Testis (tissue), 3 donors: ENCODE measurements around the gene TMEM255B. TPM values are rescaled to one million over a fixed set of nuclear protein-coding genes. Genes with fewer than 3 reads are reported as not detected.
A peak's percentile ranks its signal among the peaks of the same experiment; 100 is the strongest.

Experiments used
- DNase-seq: peaks from one replicate; pipeline ENCODE4 v3.0.0-alpha.2; 2019
- H3K27ac ChIP-seq, 2 donors: fragments of 200-600 bp; sonication (generic); one replicate each; pipeline ENCODE4 v1.5.1; 2019
- H3K27me3 ChIP-seq: fragments of 200-600 bp; sonication (generic); one replicate; pipeline ENCODE4 v1.5.1; 2019
- H3K36me3 ChIP-seq: fragments of 200-600 bp; sonication (generic); one replicate; pipeline ENCODE4 v1.5.1; 2017; ENCODE audit warnings: low read depth; ENCODE audit errors: missing control alignments
- H3K4me1 ChIP-seq: fragments of 200-600 bp; sonication (generic); one replicate; pipeline ENCODE4 v1.5.1; 2019
- H3K4me3 ChIP-seq, 2 donors: fragments of 200-600 bp; sonication (generic); one replicate each; pipeline ENCODE4 v1.5.1; 2017 to 2019
- H3K9me3 ChIP-seq: fragments of 200-600 bp; sonication (generic); one replicate; pipeline ENCODE4 v1.5.1; 2017
- CTCF ChIP-seq, 3 experiments: fragments of 450-650 bp in 2 of 3; fragments of 200-600 bp in 1 of 3; sonication (generic) in 1 of 3; IDR thresholded peaks; one replicate each; pipeline ENCODE4 v1.5.1; 2016 to 2019; ENCODE audit warnings: antibody characterized with exemption in 3 of 3, mild to moderate bottlenecking in 2 of 3, moderate library complexity in 1 of 3
- POLR2A ChIP-seq: fragments of 450-650 bp; IDR thresholded peaks from one replicate; pipeline ENCODE4 v1.6.1; 2017; ENCODE audit warnings: antibody characterized with exemption, mild to moderate bottlenecking, moderate library complexity
- WGBS, 2 donors: methylation state at CpG; one replicate each; pipeline ENCODE4 v1.1.5; 2018; 5-methylcytosine and 5-hydroxymethylcytosine counted together
- intact Hi-C: fragments of 100-400 bp; cut with DNase I; formaldehyde crosslinking; loops from one replicate; pipeline ENCODE4 v1.15.1; 2023; ENCODE audit warnings: low total_unique reads
- polyA plus RNA-seq: library from polyadenylated mRNA; stranded (reverse); fragments of 350-450 nt; fragmentation: Illumina TruSeq; extraction: RNeasy Lipid Tissue Mini Kit (QIAGEN cat#74804); gene quantifications from one replicate; pipeline ENCODE4 v1.2.3, GENCODE V29; 2014; ENCODE audit warnings: low read depth, low replicate concordance; ENCODE audit not compliant: insufficient read depth
- total RNA-seq, 2 donors: library from RNA; depleted of rRNA; stranded (reverse); fragments of >200 nt; gene quantifications; one replicate each; pipeline ENCODE4 v1.2.3, GENCODE V29; 2016

The TMEM255B gene
- total and polyA plus RNA-seq, 3 donors from 2014 or later = 6.9 to 10.9 (median 7.5) TPM

GRCh38 chr13:113810640-113811039, 51.6 kb downstream of the TMEM255B start:
- TF ChIP-seq CTCF (IDR thresholded peaks at IDR 0.05) (no peak), POLR2A (no peak)
- Histone ChIP-seq H3K4me3 (no peak overlapping the region), H3K27me3 (no peaks in the 10 kb centered on the region), H3K9me3 (no peaks in the 10 kb centered on the region), H3K27ac (no peak overlapping the region), H3K4me1 (peaks cover 34% of the 10 kb centered on the region), H3K36me3 (no peaks in the 10 kb centered on the region)
- intact Hi-C loops = no loop called here
- no peak for DNase-seq
- 87 to 98% methylated on average over 13 of the region's 14 CpGs for WGBS, 2 donors

GRCh38 chr13:113811081-113811928, 52.3 kb downstream of the TMEM255B start:
- no peaks in the 10 kb centered on the region for H3K36me3 ChIP-seq

GRCh38 chr13:113812178-113813040, 53.4 kb downstream of the TMEM255B start:
- intact Hi-C loops = no loop called here
- 84 to 85% methylated on average over 39 to 51 of the region's 51 CpGs for WGBS, 2 donors
- H3K4me1 ChIP-seq = peaks cover 40% of the 10 kb centered on the region
- DNase-seq = no peak
- H3K4me3 ChIP-seq = no peak overlapping the region
- H3K9me3 ChIP-seq = no peaks in the 10 kb centered on the region
- H3K36me3 ChIP-seq = no peaks in the 10 kb centered on the region
- no peak for TF ChIP-seq CTCF (IDR thresholded peaks at IDR 0.05)
- no peak for TF ChIP-seq POLR2A
- no peaks in the 10 kb centered on the region for H3K27me3 ChIP-seq
- peak overlapping the region in 1 of 2 donors; percentile 24 for H3K27ac ChIP-seq

More at GRCh38 chr13:113811081-113811928, 52.3 kb downstream of the TMEM255B start:
- no peaks in the 10 kb centered on the region for H3K27me3 ChIP-seq
- no peak for TF ChIP-seq POLR2A
- TF ChIP-seq CTCF (IDR thresholded peaks at IDR 0.05) = no peak
- DNase-seq = no peak
- no peak overlapping the region for H3K4me3 ChIP-seq
- whole genome bisulfite sequencing, 2 donors = 80 to 86% methylated on average over 20 to 28 of the region's 30 CpGs
- no peak overlapping the region for H3K27ac ChIP-seq
- no peaks in the 10 kb centered on the region for H3K9me3 ChIP-seq
- peaks cover 34% of the 10 kb centered on the region for H3K4me1 ChIP-seq
- intact Hi-C loops = no loop called here

GRCh38 chr13:113813070-113813748, 54.2 kb downstream of the TMEM255B start:
- intact Hi-C loops = no loop called here
- Histone ChIP-seq H3K4me1 (peaks cover 40% of the 10 kb centered on the region), H3K27ac (peak overlapping the region; percentile 65 to 72), H3K27me3 (no peaks in the 10 kb centered on the region), H3K36me3 (no peaks in the 10 kb centered on the region), H3K9me3 (no peaks in the 10 kb centered on the region), H3K4me3 (no peak overlapping the region)
- no peak for TF ChIP-seq POLR2A
- no peak for TF ChIP-seq CTCF (IDR thresholded peaks at IDR 0.05)
- WGBS, 2 donors = 62 to 70% methylated on average over 26 to 30 of the region's 30 CpGs
- DNase-seq = no peak
